ENCODE data around the gene AKAP8L.
"Not testable (repeated sequence)": the region's sequence is repeated elsewhere in the genome, so short reads cannot be mapped to it uniquely, and the experiment has no call there.

The AKAP8L gene

DNA sequence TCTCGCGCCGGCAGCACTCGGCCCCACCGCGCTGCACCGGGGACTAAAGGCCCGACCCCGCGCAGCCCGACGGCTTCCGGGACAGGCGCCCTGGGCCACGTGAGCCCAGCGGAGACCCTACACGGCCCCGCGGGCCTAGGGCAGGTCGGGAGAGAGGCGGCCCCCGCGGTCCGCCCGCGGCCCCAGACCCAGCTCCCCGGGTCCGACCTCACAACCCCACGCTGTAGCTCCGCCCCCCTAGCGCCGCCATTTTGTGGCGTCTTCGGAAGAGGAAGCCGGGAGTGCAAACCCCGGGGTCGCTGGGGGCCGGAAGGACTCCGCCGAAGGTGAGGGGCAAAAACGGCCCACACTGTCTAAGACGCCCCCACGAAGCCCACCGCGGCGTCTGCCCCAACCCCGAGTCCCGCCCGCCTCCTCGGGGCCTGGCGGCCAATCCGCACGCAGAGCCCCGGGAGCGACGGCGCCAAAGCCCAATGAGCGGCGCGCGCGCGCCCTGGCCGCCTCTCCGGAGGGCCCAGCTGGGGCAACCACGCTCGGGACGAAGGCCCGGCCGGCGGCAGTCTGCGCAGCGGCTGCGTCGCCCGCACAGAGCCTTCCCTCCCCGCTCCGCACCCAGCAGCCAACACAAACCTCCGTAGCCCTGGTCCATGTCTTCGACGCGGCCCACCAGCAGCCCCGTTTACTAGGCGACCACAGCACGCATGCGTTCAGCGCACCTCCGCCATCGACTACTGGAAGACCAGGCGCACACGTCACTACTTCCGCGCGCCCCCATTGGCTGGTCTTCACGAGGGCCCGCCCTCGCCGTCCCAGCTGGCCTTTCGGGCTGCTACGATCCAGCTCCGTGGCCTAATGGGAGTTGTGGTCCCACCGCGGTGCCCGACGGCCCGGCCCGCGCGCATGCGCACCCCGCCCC lies 39.4 kb downstream of the AKAP8L start, which contains the start of gene AKAP8:
TSS of gene AKAP8 (minus strand) at position 705 of the 916 bp plus-strand sequence. CDS start at position 649, 56 bp downstream.
- DNase-seq: peak; percentile 99

DNA sequence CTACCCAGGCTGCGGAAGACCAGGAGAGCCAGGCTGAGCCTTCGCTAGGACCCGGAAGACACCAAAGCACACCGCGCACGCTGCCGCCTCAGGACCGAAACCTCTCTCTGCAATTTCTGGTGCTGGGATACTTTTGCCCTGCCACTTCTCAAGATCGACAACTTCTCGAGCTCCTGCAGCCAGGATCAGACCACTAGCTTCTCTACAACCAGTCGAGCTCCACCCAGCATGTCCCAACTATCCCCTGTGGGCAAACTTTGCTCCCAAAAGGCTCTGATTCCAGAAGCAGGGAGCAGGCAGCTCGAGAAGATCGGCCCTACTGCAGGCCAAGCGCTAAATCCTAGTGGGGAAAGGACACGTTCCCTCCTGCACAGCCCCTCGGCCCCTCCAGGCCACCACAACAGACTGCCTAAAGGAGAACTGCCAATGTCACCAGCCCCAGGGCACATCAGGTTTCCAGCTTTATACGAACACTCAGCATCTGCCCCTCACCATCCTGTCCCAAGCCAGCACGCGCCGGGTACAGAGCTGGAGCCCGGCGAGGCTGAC lies 40.2 kb downstream of the AKAP8L start:
- peak; percentile 56 for DNase-seq

DNA sequence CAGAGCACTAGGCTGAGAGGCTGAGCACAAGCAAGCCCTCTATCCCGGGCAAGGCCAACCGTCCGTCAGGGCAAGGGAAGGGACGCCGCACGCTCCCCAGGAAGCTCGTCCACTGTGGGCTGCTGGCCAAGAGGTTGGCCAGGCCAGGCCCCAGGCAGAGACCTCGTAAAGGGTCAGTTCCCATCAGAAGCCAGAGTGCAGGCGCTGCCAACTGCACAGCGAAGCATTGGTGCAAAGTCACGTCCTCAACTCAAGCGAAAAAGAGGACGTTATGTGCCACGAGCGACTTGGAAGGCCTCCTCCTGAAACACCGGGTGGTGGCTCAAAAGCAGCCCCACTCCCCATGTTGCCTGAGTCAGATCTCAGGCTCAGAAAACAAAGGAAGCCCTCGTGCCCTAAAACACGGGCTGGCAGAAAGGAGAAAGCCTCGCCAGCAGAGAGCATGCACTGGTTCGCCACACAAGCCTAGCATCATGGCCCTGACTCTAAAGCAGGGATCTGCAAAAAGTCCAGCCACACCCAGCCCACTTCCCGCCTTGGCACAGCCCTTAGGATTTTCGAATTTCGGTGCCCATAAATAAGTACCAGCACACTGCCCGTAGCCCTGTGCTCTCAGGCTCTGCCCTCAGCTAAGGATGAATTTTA lies 43.9 kb downstream of the AKAP8L start:
- DNase-seq: no peak

DNA sequence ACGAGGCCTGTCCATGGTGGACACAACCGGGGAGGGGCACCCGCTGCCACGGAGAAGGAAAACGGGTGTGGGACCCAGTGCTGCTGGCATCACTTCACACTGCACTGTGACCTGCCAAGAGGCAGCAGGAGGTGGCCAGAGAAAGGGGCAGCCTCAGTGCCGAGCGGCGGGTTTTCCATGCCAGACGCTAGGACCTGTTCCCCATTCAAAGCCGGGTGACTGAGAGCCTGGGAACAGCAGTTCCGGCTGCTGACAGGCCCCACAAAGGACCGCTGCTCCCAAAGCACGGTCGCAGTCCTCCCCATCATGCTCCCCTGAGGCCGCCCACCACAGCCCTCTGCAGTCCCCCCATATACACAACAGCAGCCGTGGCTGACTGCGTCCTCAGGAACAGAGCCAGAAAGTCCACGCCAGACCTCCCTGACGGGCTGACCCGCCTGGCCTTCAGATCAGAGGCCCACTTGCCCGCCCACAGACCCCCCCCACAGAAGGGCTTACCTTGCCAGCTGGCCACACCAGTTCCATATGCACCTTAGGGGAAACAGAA lies 44.6 kb downstream of the AKAP8L start:
- DNase-seq: no peak

DNA sequence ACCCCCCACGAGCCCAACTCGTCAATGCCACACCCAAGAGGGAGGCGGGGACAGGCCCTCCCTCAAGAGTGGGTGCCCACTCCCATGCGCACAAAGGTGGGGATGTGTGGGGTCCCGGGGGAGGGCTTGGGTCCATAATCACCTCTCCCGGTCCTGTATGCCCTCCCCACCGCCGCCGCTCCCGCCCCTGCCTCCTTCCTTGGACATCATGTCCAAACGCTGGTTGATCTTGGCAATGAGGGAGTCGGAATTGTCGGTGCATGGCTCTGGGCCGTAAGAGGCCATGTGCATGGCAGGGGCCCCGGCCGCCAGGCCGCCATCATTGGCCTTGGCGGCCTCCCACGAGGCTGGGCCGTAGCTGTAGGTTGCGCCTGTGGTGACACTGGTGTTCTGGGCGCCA lies 45.1 kb downstream of the AKAP8L start:
- no peak for DNase-seq

DNA sequence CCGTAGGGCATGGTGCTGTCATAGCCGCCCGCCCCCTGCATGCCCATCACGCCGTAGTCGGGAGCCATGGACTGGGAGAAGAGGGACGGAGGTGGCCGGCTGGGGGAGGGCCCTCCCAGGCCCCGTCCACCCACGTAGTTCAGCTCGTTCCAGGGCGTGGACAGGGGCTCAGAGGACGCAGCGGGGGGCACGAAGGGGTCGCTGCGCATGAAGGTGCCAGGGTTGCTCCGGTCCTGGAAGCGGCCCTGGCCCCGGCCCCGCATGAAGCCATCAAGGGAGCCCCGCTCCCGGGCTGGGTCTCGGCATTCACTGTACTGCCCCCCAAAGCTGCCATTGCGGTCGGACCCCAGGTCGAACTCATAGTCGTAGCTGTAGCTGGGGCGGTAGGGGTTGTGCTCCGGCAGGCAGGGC lies 45.9 kb downstream of the AKAP8L start:
- no peak for DNase-seq

DNA sequence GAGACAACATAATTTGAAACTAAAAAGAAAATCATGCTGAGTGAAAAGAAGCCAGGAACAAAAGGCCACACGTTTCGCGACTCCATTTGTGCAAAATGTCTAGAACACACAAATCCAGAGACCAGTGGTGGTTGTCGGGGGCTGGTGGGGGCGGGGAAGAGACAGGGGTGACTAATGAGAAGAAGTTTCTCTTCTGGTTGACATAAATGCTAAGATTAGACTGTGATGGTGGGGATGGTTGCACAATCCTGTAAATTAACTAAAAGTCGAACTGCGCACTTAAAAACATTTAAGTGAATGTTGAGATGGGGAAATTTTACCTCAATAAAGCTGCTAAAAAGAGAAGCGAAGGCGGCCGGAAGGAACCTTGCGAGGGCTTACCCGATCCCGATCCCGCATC lies 46.3 kb downstream of the AKAP8L start:
- no peak for DNase-seq

DNA sequence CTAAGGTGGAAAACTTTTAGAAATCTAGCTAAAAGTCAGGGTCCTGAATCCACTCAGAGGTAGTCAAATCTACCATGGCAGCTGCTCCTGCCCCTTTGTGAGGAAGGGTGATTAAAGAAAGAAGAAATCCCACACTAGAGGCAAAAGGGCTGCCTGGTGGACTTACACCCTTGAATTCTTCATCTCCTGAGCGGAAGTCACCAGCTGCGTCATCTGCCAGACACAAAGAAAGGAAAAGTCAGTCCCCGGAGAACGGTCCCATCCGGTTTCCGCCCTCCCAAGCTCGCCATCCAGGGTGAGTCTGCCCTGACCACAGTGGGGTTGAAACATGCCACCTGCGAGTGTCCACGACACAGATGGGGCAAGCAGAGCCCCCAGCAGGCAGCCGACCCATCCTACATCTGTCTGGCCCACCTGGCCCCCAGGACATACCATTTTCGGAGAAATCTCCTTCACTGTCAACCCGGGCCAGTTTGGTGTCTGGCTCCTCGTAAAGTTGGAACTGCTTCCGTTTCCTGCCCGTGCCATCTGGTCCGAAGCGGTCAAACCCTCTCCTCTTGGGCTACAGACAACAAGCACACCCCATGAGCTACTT lies 46.9 kb downstream of the AKAP8L start:
- DNase-seq: no peak

DNA sequence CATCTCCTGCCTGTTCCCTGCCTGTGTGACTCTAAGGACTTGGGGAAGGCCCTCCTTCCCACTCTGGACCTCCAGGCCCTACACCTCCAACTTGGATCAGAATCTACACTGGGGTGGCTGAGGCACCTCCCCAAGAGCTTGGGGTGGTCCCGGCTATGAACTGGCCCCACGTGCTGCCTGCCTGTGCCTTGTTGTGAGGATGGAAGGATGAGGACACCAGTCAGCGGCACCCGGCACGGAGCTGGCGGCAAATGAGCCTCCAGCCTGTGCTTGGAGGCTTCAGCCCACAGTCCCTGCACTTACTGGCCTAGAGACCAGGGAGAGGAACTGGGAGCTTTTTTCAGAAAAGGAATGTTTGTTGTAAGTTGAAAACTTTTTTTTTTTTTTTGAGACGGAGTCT lies 47.7 kb downstream of the AKAP8L start:
- no peak for DNase-seq

DNA sequence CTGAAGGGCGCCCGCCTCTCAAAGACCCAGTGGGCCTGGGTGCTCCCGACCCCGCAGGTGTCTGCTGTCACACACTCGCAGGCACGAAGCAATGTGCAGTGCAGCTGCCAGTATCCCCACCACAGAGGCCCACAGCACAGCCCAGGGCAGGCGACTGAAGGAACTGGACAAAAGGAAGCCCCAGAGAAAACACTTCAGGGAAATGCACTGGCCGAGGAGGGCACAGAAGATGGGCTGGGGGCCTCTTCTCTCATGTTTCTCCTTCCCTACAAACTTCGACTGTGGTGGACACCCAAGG lies 49.2 kb downstream of the AKAP8L start:
- no peak for DNase-seq

DNA sequence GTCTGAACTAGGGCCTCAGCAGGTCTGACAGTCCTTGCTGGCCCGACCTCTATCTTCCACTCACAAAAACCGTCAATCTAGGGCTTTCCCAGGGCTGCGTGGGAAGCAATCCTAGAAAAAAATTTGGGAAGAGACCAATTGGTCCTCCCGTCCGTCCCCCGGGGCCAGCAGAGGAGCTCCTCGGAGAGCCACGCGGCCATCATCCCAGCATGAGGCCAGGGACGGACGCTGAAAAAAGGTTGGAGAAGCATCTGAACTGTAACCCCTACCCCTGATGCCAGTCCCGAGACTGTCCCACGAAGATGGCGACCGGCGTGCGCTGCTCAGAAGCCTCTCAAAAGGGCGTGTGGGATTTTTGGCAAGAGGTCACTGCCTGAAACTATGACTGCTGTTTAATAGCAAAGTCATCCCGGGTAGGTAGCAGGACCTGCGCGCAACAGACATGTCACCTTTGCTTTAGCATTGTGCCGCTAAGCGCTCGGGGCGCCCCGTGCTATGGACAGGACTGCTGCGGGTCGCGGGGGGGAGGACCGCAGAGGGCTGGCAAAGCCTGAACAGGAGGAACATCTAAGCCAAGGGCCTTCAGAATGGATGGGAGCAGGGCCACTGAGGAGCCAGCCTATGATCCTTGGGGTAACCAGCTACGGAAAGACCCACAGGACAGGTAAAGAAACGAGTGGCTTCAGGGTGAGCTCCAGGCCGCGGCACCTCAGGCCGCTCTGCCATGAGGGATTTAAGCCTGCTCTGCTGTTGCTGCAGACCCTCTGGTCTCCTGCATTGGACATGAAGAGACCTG lies 49.8 kb downstream of the AKAP8L start:
- no peak for DNase-seq

DNA sequence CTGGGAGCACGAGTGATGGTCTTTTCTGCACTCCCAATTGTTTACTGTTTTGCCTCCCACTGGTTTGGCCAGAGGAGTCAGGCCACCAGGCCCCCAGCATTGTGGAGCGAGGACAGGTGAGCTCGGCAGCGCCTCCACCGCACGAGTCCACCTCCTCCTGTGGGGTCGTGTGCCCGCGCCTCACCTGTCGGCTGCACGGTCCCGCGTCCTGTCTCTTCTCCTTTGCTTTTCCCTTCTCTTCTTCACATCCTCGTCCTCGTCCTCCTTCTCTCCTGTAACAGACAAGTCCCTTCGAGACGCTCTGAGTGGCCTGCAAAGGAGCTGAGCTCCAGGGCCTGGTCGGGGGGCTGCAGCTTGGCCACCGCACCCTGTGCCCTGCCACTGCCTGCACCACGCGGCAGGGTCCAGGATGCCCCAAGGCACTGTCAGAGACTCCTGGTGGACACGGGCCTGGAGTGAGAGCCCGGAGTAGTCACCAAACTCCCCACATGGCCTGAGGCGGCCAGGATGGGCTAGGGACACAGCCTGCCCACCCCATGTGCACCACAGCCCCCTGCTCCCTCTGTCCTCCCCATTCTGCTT lies 50.6 kb downstream of the AKAP8L start:
- DNase-seq: no peak

DNA sequence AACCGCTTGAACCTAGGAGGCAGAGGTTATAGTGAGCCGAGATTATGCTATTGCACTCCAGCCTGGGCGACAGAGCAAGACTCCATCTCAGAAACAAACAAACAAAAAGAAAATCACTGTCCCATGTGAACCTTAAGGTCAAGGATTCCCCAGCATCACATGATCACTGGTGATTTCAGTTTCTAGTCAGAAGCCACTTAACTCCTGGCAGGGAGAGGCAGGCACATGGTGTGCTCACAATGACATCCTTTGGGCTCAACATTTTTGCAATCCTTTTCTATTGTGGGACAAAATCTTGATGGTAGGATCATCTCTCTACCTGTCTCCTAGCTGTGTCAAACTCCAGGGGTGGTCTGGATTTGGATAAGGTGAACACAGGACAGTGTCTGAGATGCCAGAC lies 51.3 kb downstream of the AKAP8L start:
- no peak for DNase-seq

DNA sequence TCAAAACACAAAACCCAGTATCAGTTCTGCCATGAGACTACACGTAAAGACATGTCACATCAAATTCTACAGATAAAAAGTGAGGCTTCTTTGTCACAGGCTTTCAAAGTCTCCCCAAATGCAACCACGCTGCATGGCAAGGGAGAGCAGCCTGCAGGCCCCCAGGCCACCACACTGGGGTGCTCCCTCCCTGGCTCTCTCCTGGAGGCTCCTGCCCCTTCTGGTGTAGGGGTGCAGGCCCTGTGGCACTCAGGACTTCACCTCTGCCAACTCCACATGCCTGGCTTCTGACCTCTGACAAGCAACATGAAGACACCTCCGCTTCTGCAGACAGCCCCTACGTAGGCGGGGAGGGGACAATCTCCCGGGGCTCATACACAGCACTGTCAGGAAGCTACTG lies 53.5 kb downstream of the AKAP8L start:
- DNase-seq: no peak

DNA sequence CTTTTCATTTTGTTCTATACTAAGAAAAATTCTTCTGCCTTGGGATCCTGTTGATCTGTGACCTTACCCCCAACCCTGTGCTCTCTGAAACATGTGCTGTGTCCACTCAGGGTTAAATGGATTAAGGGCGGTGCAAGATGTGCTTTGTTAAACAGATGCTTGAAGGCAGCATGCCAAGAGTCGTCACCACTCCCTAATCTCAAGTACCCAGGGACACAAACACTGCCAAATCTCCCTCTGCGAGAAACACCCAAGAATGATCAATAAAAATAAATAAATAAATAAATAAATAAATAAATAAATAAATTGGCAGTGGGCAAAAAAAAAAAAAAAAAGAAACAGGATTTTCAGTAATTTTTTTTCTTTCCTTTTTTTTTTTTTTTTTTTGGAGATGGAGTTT lies 55.0 kb downstream of the AKAP8L start:
- not testable (repeated sequence) for DNase-seq

DNA sequence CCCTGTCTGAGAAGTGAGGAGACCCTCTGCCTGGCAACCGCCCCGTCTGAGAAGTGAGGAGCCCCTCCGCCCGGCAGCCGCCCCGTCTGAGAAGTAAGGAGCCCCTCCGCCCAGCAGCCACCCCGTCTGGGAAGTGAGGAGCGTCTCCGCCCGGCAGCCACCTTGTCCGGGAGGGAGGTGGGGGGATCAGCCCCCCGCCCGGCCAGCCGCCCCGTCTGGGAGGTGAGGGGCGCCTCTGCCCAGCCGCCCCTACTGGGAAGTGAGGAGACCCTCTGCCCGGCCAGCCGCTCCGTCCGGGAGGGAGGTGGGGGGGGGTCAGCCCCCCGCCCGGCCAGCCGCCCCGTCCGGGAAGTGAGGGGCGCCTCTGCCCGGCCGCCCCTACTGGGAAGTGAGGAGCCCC lies 55.7 kb downstream of the AKAP8L start:
- DNase-seq: not testable (repeated sequence)

DNA sequence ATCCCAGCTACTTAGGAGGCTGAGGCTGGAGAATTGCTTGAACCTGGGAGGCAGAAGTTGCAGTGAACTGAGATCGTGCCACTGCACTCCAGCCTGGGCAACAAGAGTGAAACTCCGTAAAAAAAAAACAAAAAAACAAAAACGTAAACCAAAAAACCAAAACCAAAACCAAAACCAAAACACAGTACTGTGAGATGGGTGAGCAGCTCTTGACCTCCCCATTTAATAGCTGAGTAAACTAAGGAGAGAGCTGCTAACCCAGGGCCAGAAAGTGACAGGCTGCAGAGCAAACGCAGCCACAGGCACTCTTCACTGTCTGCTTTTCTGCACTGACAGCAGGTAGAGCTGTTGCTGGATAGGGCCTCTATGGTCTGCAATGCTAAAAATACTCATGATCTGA lies 58.8 kb downstream of the AKAP8L start:
- not testable (repeated sequence) for DNase-seq

DNA sequence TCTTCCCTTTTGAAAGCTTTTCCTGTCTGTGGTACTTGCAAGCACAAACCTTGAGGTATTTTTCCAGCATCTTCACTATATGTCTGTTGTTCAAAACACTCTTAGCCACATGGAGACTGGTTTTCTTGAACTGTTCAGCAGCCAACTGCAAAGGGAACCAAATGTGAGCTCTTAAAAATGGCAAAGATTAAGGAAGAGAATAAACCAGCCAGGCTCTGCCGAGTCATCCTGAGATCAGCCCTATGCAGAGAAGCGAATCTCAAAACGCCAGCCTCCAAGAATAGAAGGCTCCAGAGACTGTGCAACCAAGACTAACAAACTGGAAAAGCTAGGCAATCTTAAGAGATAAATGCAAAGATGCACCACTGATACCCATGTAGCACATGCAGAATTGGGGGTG lies 59.9 kb downstream of the AKAP8L start:
- DNase-seq: no peak

DNA sequence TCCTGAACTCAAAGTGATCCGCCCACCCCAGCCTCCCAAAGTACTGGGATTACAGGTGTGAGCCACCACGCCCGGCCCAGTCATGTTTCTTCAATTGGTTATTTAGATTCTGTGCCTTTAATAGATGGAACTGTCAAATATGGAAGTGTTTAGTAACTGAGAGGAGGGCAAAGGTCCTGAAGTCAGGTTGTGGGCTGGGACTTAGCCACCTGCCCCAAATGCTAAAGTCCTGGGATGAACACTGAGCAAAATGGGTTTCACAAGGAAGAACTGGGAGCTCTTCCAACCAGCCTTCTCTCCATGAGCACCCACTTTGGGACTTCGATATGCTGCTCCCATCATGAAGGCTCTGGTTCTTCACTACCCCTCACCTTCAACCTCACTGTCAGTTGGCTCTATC lies 60.9 kb downstream of the AKAP8L start:
- no peak for DNase-seq

DNA sequence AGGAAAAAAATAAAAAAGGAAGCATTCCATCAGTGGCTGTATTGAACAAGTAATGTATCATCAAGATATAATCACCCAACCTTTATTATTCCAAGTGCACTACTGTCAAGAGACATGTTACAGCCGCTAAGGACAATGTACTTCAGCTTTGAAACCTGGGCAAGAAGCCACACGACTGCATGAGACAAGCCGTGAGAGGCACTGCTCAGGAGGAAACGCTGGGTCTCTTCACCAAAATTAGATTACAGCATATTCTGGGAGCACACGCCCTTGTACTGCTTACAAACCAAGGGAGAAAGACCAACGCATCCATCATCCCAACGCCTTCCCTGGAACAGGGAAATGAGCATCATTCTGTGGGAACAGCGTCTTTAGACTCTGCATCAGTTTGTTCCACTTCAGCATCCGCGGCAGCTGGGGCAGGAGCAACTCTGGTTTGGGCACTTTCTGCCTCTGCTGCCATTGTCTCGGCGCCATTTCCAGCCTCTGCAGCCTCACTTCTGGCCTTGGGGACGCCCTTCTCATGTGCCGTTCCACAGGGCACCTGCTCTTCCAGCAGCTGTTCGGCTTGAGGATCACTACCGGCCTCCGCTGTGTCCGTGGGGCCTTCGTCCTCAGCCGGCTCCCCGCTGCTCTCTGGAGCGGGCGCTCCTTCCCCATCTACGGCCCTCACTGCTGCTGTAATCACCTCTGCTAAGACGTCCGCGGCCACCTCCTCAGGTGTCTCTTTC lies 64.1 kb downstream of the AKAP8L start:
- DNase-seq: no peak

DNA sequence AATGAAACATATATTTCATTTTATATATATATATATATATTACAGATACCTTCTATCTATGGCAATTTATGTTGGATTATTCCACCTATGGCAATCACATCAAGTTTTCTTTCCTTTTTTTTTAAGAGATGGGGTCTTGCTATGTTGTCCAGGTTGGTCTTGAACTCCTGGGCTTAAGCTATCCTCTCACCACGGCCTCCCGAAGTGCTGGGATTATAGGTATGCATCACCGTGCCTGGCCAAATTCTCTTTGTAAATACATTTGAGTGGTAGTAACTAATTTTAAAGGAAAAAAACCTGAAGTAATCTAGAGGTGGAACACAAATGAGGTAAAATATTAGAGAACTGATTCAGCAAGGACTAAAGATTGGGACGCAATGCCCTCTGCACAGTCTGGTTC lies 64.9 kb downstream of the AKAP8L start:
- no peak for DNase-seq

All from femur (tissue), 1 donor.